ENCODE measurements around the gene BTBD18.

DNA sequence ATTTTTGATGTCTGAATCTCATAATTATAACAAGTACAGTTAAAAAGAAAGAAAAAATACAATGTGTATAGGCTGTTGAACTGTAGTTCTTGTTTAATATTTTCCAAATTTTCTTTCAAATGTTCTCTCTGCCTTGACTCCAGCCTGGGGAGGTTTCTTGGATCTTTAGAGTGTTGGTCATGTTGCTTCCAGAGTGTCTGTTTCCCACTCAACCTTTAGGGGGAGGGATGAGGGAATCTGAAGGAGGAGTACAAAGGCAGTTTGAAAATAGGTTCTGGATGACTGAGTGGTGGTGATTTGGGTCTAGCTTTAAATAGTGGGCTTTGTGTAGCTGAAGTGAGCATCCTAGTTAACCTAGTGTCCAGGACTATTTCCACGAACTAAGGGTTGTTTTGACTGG, 11.9 kb upstream of the BTBD18 start:
- TF ChIP-seq SUZ12 (IDR thresholded peaks at IDR 0.05) (no peak), CTBP1 (IDR thresholded peaks at IDR 0.05; ENCODE audit: borderline replicate concordance) (no peak), L3MBTL2 (conservative IDR thresholded peaks at IDR 0.05) (no peak), SP1 (IDR thresholded peaks at IDR 0.05) (no peak), PKNOX1 (IDR thresholded peaks at IDR 0.05) (no peak), FOXK2 (IDR thresholded peaks at IDR 0.05) (no peak), HDGF (IDR thresholded peaks at IDR 0.05; ENCODE audit: borderline replicate concordance) (no peak), FOXM1 (IDR thresholded peaks at IDR 0.05; ENCODE audit: borderline replicate concordance) (no peak), ZNF384 (IDR thresholded peaks at IDR 0.05) (no peak), NFRKB (IDR thresholded peaks at IDR 0.05) (no peak), FOXA1 (IDR thresholded peaks at IDR 0.05) (no peak), TARDBP (IDR thresholded peaks at IDR 0.05) (no peak)

Measured in HEK293T (cell line).